HCT116 (cell line): ENCODE data around the gene HPN.

Experiments used
- ATF3 ChIP-seq: IDR thresholded peaks from 2 replicates; pipeline ENCODE4 v1.6.1; 2012
- POLR2A ChIP-seq: IDR thresholded peaks from 2 replicates; pipeline ENCODE4 v1.7.0; 2011; ENCODE audit warnings: borderline replicate concordance; ENCODE audit not compliant: insufficient read depth, insufficient read length; ENCODE audit errors: extremely low read depth
- RAD21 ChIP-seq: IDR thresholded peaks from 2 replicates; pipeline ENCODE4 v1.6.1; 2012; ENCODE audit warnings: low read depth, mild to moderate bottlenecking
- SIN3A ChIP-seq: IDR thresholded peaks from 2 replicates; pipeline ENCODE4 v1.6.1; 2012; ENCODE audit warnings: low read depth
- SP1 ChIP-seq: IDR thresholded peaks from 2 replicates; pipeline ENCODE4 v1.6.1; 2012; ENCODE audit warnings: low read depth
- TF ChIP-seq, protein P1 (sequence below), 3 experiments: fragments of 200-600 bp in 1 of 3; sonication (generic) in 1 of 3; IDR thresholded peaks in 2 of 3; conservative IDR thresholded peaks in 1 of 3; 2 replicates each; pipeline ENCODE4 v1.5.1; 2012 to 2017; ENCODE audit warnings: low read depth in 2 of 3, low read length in 2 of 3, antibody characterized with exemption in 1 of 3, borderline replicate concordance in 1 of 3, control low read depth in 1 of 3, mild to moderate bottlenecking in 1 of 3, mixed read lengths in 1 of 3, mixed run types in 1 of 3, moderate library complexity in 1 of 3; ENCODE audit not compliant: insufficient read depth in 1 of 3

DNA sequence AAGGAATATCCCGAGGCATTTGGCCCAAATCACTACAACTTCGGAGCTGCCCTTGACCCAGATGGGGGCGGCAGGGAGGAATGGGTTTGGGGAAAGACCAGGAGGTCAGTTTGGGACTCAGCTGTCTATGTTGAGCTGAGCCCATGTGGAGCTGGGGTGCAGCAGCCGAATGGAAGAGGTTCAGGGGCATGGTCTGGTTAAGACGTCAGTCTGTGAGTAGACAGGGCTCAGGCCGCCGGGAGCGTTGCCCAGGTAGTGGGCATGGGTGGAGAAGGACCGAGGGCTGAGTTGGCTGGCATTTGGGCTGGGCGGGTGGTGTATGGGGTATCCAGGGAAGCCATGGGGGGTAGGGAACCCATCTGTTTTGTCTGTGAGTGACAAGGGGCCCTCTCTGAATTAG, 20.5 kb upstream of the HPN start:
- TF ChIP-seq SIN3A (no peak), POLR2A (no peak), RAD21 (no peak), ATF3 (no peak), SP1 (no peak)
- TF ChIP-seq, protein P1, sequence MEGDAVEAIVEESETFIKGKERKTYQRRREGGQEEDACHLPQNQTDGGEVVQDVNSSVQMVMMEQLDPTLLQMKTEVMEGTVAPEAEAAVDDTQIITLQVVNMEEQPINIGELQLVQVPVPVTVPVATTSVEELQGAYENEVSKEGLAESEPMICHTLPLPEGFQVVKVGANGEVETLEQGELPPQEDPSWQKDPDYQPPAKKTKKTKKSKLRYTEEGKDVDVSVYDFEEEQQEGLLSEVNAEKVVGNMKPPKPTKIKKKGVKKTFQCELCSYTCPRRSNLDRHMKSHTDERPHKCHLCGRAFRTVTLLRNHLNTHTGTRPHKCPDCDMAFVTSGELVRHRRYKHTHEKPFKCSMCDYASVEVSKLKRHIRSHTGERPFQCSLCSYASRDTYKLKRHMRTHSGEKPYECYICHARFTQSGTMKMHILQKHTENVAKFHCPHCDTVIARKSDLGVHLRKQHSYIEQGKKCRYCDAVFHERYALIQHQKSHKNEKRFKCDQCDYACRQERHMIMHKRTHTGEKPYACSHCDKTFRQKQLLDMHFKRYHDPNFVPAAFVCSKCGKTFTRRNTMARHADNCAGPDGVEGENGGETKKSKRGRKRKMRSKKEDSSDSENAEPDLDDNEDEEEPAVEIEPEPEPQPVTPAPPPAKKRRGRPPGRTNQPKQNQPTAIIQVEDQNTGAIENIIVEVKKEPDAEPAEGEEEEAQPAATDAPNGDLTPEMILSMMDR (IDR thresholded peaks at IDR 0.05 in 2 of 3, conservative IDR thresholded peaks at IDR 0.05 in 1 of 3; ENCODE audit: borderline replicate concordance in 1 of 3, insufficient read depth in 1 of 3, low read depth in 2 of 3, low read length in 2 of 3): no peak
